SJSA1 (cell line): ENCODE data around the gene ZNF260. TPM values are rescaled to one million over a fixed set of nuclear protein-coding genes. Genes with fewer than 3 reads are reported as not detected.
"Not testable (repeated sequence)": the region's sequence is repeated elsewhere in the genome, so short reads cannot be mapped to it uniquely, and the experiment has no call there.

ENCODE experiments used
- DNase-seq, 2 experiments: peaks; one replicate each; pipeline ENCODE4 v3.0.0-alpha.2; 2015 to 2020; ENCODE audit warnings: low spot score in 2 of 2, low read depth in 1 of 2
- H3K27ac ChIP-seq: fragments of 250-450 bp; sonication (Bioruptor Pico); 2 replicates; pipeline ENCODE4 v1.5.1; 2020; ENCODE audit warnings: mild to moderate bottlenecking, moderate library complexity
- H3K27me3 ChIP-seq: fragments of 250-450 bp; sonication (Bioruptor Pico); replicated peaks from 2 replicates; pipeline ENCODE4 v1.5.1; 2020; ENCODE audit warnings: mild to moderate bottlenecking, moderate library complexity
- H3K36me3 ChIP-seq: fragments of 250-450 bp; sonication (Bioruptor Pico); 2 replicates; pipeline ENCODE4 v1.5.1; 2020; ENCODE audit warnings: mild to moderate bottlenecking
- H3K4me1 ChIP-seq: fragments of 250-450 bp; sonication (Bioruptor Pico); replicated peaks from 2 replicates; pipeline ENCODE4 v1.6.1; 2021; ENCODE audit warnings: mild to moderate bottlenecking
- H3K4me3 ChIP-seq: fragments of 250-450 bp; sonication (Bioruptor Pico); 2 replicates; pipeline ENCODE4 v1.5.1; 2020; ENCODE audit warnings: mild to moderate bottlenecking
- H3K9me3 ChIP-seq: fragments of 250-450 bp; sonication (Bioruptor Pico); replicated peaks from 2 replicates; pipeline ENCODE4 v1.5.1; 2020; ENCODE audit warnings: mild to moderate bottlenecking
- total RNA-seq: library from RNA; depleted of rRNA; stranded (reverse); fragments of >200 nt; shearing (Covaris generic); gene quantifications from 2 replicates; pipeline ENCODE4 v1.2.3, GENCODE V29; 2014

ZNF260 gene
- total RNA-seq, 1 experiment from 2014 or later, result 6.9 TPM

GRCh38 chr19:36524617-36525016 is 3.5 kb downstream of the ZNF260 start:
- Histone ChIP-seq H3K36me3 (peaks cover 23% of the 10 kb centered on the region), H3K4me3 (no peak overlapping the region), H3K9me3 (peaks cover 17% of the 10 kb centered on the region), H3K4me1 (peaks cover 5% of the 10 kb centered on the region; the same call in 1 of the 2 replicates), H3K27ac (no peak overlapping the region), H3K27me3 (no peaks in the 10 kb centered on the region)
- DNase-seq, result no peak

- Histone ChIP-seq H3K27ac (no peak overlapping the region), H3K36me3 (peaks cover 33% of the 10 kb centered on the region), H3K9me3 (peaks cover 34% of the 10 kb centered on the region), H3K4me3 (no peak overlapping the region), H3K4me1 (no peaks in the 10 kb centered on the region), H3K27me3 (no peaks in the 10 kb centered on the region)
- no peak for DNase-seq
Measured at GRCh38 chr19:36514012-36514612, 14.0 kb downstream of the ZNF260 start.

- Histone ChIP-seq H3K4me1 (no peaks in the 10 kb centered on the region), H3K27me3 (no peaks in the 10 kb centered on the region), H3K4me3 (no peak overlapping the region), H3K9me3 (peaks cover 17% of the 10 kb centered on the region), H3K27ac (no peak overlapping the region), H3K36me3 (no peaks in the 10 kb centered on the region)
- no peak for DNase-seq
Measured at GRCh38 chr19:36508325-36508724, 19.7 kb downstream of the ZNF260 start.

- H3K36me3 ChIP-seq, result no peaks in the 10 kb centered on the region
- no peak for DNase-seq
- no peak overlapping the region for H3K4me3 ChIP-seq
- no peak overlapping the region for H3K27ac ChIP-seq
- H3K4me1 ChIP-seq, result no peaks in the 10 kb centered on the region
- peaks cover 14% of the 10 kb centered on the region for H3K9me3 ChIP-seq
- H3K27me3 ChIP-seq, result no peaks in the 10 kb centered on the region
Measured at GRCh38 chr19:36501973-36502372, 26.1 kb downstream of the ZNF260 start.

- Histone ChIP-seq H3K27me3 (no peaks in the 10 kb centered on the region), H3K9me3 (peaks cover 2% of the 10 kb centered on the region), H3K36me3 (no peaks in the 10 kb centered on the region), H3K27ac (no peak overlapping the region), H3K4me3 (no peak overlapping the region), H3K4me1 (no peaks in the 10 kb centered on the region)
- DNase-seq, result no peak
Measured at GRCh38 chr19:36497001-36497400, 31.1 kb downstream of the ZNF260 start.

- not testable (repeated sequence) for H3K27ac ChIP-seq, H3K27me3 ChIP-seq, H3K4me3 ChIP-seq, H3K9me3 ChIP-seq, H3K36me3 ChIP-seq, H3K4me1 ChIP-seq
- peak in 1 of 2 experiments; percentile 9 for DNase-seq
Measured at GRCh38 chr19:36492689-36493453, 35.2 kb downstream of the ZNF260 start.

GRCh38 chr19:36490846-36491245 is 37.2 kb downstream of the ZNF260 start:
- H3K27ac ChIP-seq, H3K36me3 ChIP-seq, H3K27me3 ChIP-seq, H3K4me1 ChIP-seq, DNase-seq, H3K9me3 ChIP-seq, H3K4me3 ChIP-seq: not testable (repeated sequence)

- Histone ChIP-seq H3K27me3 (no peaks in the 10 kb centered on the region), H3K27ac (peak overlapping the region; percentile 88), H3K36me3 (no peaks in the 10 kb centered on the region; the same call in 1 of the 2 replicates), H3K4me3 (peak overlapping the region; percentile 70), H3K4me1 (peaks cover 8% of the 10 kb centered on the region; the same call in 1 of the 2 replicates), H3K9me3 (peaks cover 5% of the 10 kb centered on the region)
- peak in 1 of 2 experiments; percentile 76 for DNase-seq
Measured at GRCh38 chr19:36489920-36490415, 38.1 kb downstream of the ZNF260 start.

GRCh38 chr19:36489118-36489919 is 38.8 kb downstream of the ZNF260 start, which contains the start of gene ZNF566:
TSS of gene ZNF566 (minus strand) at chr19:36489561. CDS start at chr19:36476557, 13,004 bp downstream.
- peaks cover 8% of the 10 kb centered on the region; the same call in 1 of the 2 replicates for H3K4me1 ChIP-seq

GRCh38 chr19:36488846-36489117 is 39.3 kb downstream of the ZNF260 start:
- no peak for DNase-seq

More at GRCh38 chr19:36489118-36489919, 38.8 kb downstream of the ZNF260 start, which contains the start of gene ZNF566:
- Histone ChIP-seq H3K4me3 (peak within 1 kb of the TSS; percentile 70), H3K36me3 (no peaks in the 10 kb centered on the region; the same call in 1 of the 2 replicates), H3K27me3 (no peaks in the 10 kb centered on the region), H3K9me3 (peaks cover 5% of the 10 kb centered on the region; the same call in 1 of the 2 replicates), H3K27ac (peak within 1 kb of the TSS; percentile 88)
- peak; percentile 89 to 95 for DNase-seq

GRCh38 chr19:36488118-36488845 is 39.8 kb downstream of the ZNF260 start:
- no peak for DNase-seq
- H3K4me1 ChIP-seq, result peaks cover 8% of the 10 kb centered on the region; the same call in 1 of the 2 replicates
- H3K36me3 ChIP-seq, result no peaks in the 10 kb centered on the region; the same call in 1 of the 2 replicates
- peak overlapping the region; percentile 70 for H3K4me3 ChIP-seq
- H3K27ac ChIP-seq, result no peak overlapping the region
- peaks cover 5% of the 10 kb centered on the region; the same call in 1 of the 2 replicates for H3K9me3 ChIP-seq
- no peaks in the 10 kb centered on the region for H3K27me3 ChIP-seq

More at GRCh38 chr19:36488846-36489117, 39.3 kb downstream of the ZNF260 start:
- Histone ChIP-seq H3K9me3 (peaks cover 5% of the 10 kb centered on the region; the same call in 1 of the 2 replicates), H3K4me1 (peaks cover 8% of the 10 kb centered on the region; the same call in 1 of the 2 replicates), H3K27me3 (no peaks in the 10 kb centered on the region), H3K4me3 (peak overlapping the region; percentile 70), H3K36me3 (no peaks in the 10 kb centered on the region; the same call in 1 of the 2 replicates), H3K27ac (0 out of 2 replicates have a peak overlapping the region, but pooled peaks have one; percentile 88)

GRCh38 chr19:36483653-36484052 is 44.4 kb downstream of the ZNF260 start:
- peaks cover 9% of the 10 kb centered on the region; the same call in 1 of the 2 replicates for H3K9me3 ChIP-seq
- 0 out of 2 replicates have a peak, but pooled peaks cover under 1% of the 10 kb centered on the region for H3K4me1 ChIP-seq
- no peak for DNase-seq
- H3K27ac ChIP-seq, result no peak overlapping the region
- no peaks in the 10 kb centered on the region for H3K27me3 ChIP-seq
- no peaks in the 10 kb centered on the region; the same call in 1 of the 2 replicates for H3K36me3 ChIP-seq
- H3K4me3 ChIP-seq, result no peak overlapping the region

- no peak for DNase-seq
- Histone ChIP-seq H3K4me3 (no peak overlapping the region), H3K27me3 (no peaks in the 10 kb centered on the region), H3K9me3 (0 out of 2 replicates have a peak, but pooled peaks cover 4% of the 10 kb centered on the region), H3K36me3 (no peaks in the 10 kb centered on the region; the same call in 1 of the 2 replicates), H3K27ac (no peak overlapping the region), H3K4me1 (no peaks in the 10 kb centered on the region)
Measured at GRCh38 chr19:36482876-36483275, 45.2 kb downstream of the ZNF260 start.
